ENCODE results near the gene CCDC92. TPM values are rescaled to one million over a fixed set of nuclear protein-coding genes. Genes with fewer than 3 reads are reported as not detected.

Gene CCDC92
- total RNA-seq, 1 donor from 2014 or later, result 55.1 TPM

- TF ChIP-seq CTCF (IDR thresholded peaks at IDR 0.05), result no peak
- Mint-ChIP-seq H3K9me3 (ENCODE audit: unreplicated experiment) (no peaks in the 10 kb centered on the region), H3K27me3 (ENCODE audit: unreplicated experiment) (no peaks in the 10 kb centered on the region), H3K36me3 (ENCODE audit: unreplicated experiment) (peaks cover 16% of the 10 kb centered on the region), H3K4me3 (ENCODE audit: unreplicated experiment) (no peak overlapping the region), H3K4me1 (ENCODE audit: unreplicated experiment) (peaks cover 32% of the 10 kb centered on the region), H3K27ac (ENCODE audit: unreplicated experiment) (no peak overlapping the region)
- DNase-seq (ENCODE audit: extremely low spot score, unreplicated experiment), result no peak
Observed at GRCh38 chr12:124018539-124018938, 45.9 kb upstream of the CCDC92 start.

- Mint-ChIP-seq H3K27me3 (ENCODE audit: unreplicated experiment) (no peaks in the 10 kb centered on the region), H3K27ac (ENCODE audit: unreplicated experiment) (no peak overlapping the region)
- DNase-seq (ENCODE audit: extremely low spot score, unreplicated experiment), result no peak
Observed at GRCh38 chr12:124017064-124017463, 44.4 kb upstream of the CCDC92 start.

GRCh38 chr12:124015494-124016461 is 43.1 kb upstream of the CCDC92 start:
- no peak for DNase-seq (ENCODE audit: extremely low spot score, unreplicated experiment)
- Mint-ChIP-seq H3K4me3 (ENCODE audit: unreplicated experiment) (no peak overlapping the region), H3K27me3 (ENCODE audit: unreplicated experiment) (no peaks in the 10 kb centered on the region), H3K4me1 (ENCODE audit: unreplicated experiment) (peaks cover 14% of the 10 kb centered on the region), H3K36me3 (ENCODE audit: unreplicated experiment) (peaks cover 43% of the 10 kb centered on the region), H3K9me3 (ENCODE audit: unreplicated experiment) (no peaks in the 10 kb centered on the region), H3K27ac (ENCODE audit: unreplicated experiment) (no peak overlapping the region)
- no peak for TF ChIP-seq CTCF (IDR thresholded peaks at IDR 0.05)

More at GRCh38 chr12:124017064-124017463, 44.4 kb upstream of the CCDC92 start:
- Mint-ChIP-seq H3K9me3 (ENCODE audit: unreplicated experiment) (no peaks in the 10 kb centered on the region), H3K4me1 (ENCODE audit: unreplicated experiment) (peaks cover 23% of the 10 kb centered on the region), H3K4me3 (ENCODE audit: unreplicated experiment) (no peak overlapping the region), H3K36me3 (ENCODE audit: unreplicated experiment) (peaks cover 30% of the 10 kb centered on the region)
- TF ChIP-seq CTCF (IDR thresholded peaks at IDR 0.05), result no peak

- Mint-ChIP-seq H3K27me3 (ENCODE audit: unreplicated experiment) (no peaks in the 10 kb centered on the region), H3K4me1 (ENCODE audit: unreplicated experiment) (peaks cover 5% of the 10 kb centered on the region), H3K36me3 (ENCODE audit: unreplicated experiment) (peaks cover 51% of the 10 kb centered on the region), H3K9me3 (ENCODE audit: unreplicated experiment) (no peaks in the 10 kb centered on the region), H3K4me3 (ENCODE audit: unreplicated experiment) (no peak overlapping the region), H3K27ac (ENCODE audit: unreplicated experiment) (no peak overlapping the region)
- TF ChIP-seq CTCF (IDR thresholded peaks at IDR 0.05), result no peak
- DNase-seq (ENCODE audit: extremely low spot score, unreplicated experiment), result no peak
Observed at GRCh38 chr12:124013073-124013472, 40.4 kb upstream of the CCDC92 start.

- Mint-ChIP-seq H3K36me3 (ENCODE audit: unreplicated experiment) (peaks cover 59% of the 10 kb centered on the region), H3K4me3 (ENCODE audit: unreplicated experiment) (no peak overlapping the region), H3K9me3 (ENCODE audit: unreplicated experiment) (no peaks in the 10 kb centered on the region), H3K4me1 (ENCODE audit: unreplicated experiment) (peaks cover 20% of the 10 kb centered on the region), H3K27ac (ENCODE audit: unreplicated experiment) (no peak overlapping the region), H3K27me3 (ENCODE audit: unreplicated experiment) (no peaks in the 10 kb centered on the region)
- no peak for DNase-seq (ENCODE audit: extremely low spot score, unreplicated experiment)
- no peak for TF ChIP-seq CTCF (IDR thresholded peaks at IDR 0.05)
Observed at GRCh38 chr12:124011435-124012115, 38.9 kb upstream of the CCDC92 start.
